Loucy (cell line): ENCODE results near the gene APLP1.

Experiments used
- H2AFZ ChIP-seq: fragments of 200-600 bp; sonication (generic); 2 replicates; pipeline ENCODE4 v1.6.0; 2016; ENCODE audit warnings: antibody characterized with exemption, mild to moderate bottlenecking, low read length, moderate library complexity
- H3F3A ChIP-seq: fragments of 200-600 bp; 2 replicates; pipeline ENCODE4 v1.6.0; 2016; ENCODE audit warnings: antibody characterized with exemption, low read depth, mild to moderate bottlenecking
- H3K27me3 ChIP-seq: fragments of 200-600 bp; sonication (generic); 2 replicates; pipeline ENCODE4 v1.6.1; 2014; ENCODE audit warnings: low read length, mild to moderate bottlenecking; ENCODE audit not compliant: insufficient read depth, poor library complexity, severe bottlenecking
- H3K36me3 ChIP-seq: fragments of 200-600 bp; sonication (generic); 2 replicates; pipeline ENCODE4 v1.6.1; 2016; ENCODE audit warnings: low read length; ENCODE audit not compliant: insufficient read depth
- H3K4me1 ChIP-seq: fragments of 200-600 bp; sonication (generic); 2 replicates; pipeline ENCODE4 v1.5.1; 2014; ENCODE audit warnings: low read length, mild to moderate bottlenecking; ENCODE audit not compliant: insufficient read depth, poor library complexity, severe bottlenecking
- H3K4me2 ChIP-seq: fragments of 200-600 bp; sonication (generic); 2 replicates; pipeline ENCODE4 v1.6.0; 2014; ENCODE audit warnings: antibody characterized with exemption, low read length, low read depth, mild to moderate bottlenecking; ENCODE audit not compliant: poor library complexity, severe bottlenecking
- H3K4me3 ChIP-seq: fragments of 200-600 bp; sonication (generic); 2 replicates; pipeline ENCODE4 v1.5.1; 2014; ENCODE audit warnings: low read length, mild to moderate bottlenecking, mixed read lengths; ENCODE audit not compliant: poor library complexity, severe bottlenecking
- H3K79me2 ChIP-seq: fragments of 200-600 bp; sonication (generic); 2 replicates; pipeline ENCODE4 v1.6.1; 2014; ENCODE audit warnings: low read length; ENCODE audit not compliant: insufficient read depth
- H3K9ac ChIP-seq: fragments of 200-600 bp; sonication (generic); 2 replicates; pipeline ENCODE4 v1.6.0; 2014; ENCODE audit warnings: mild to moderate bottlenecking, low read depth, low read length, moderate library complexity; ENCODE audit not compliant: poor library complexity, severe bottlenecking
- H3K9me2 ChIP-seq: fragments of 200-600 bp; sonication (generic); replicated peaks from 2 replicates; pipeline ENCODE4 v1.6.1; 2016; ENCODE audit warnings: low read depth, low read length, mixed read lengths
- H3K9me3 ChIP-seq: fragments of 200-600 bp; sonication (generic); 2 replicates; pipeline ENCODE4 v1.6.1; 2014; ENCODE audit warnings: mild to moderate bottlenecking, antibody characterized with exemption, low read length, low read depth; ENCODE audit not compliant: insufficient read depth
- H4K20me1 ChIP-seq: fragments of 200-600 bp; sonication (generic); 2 replicates; pipeline ENCODE4 v1.6.0; 2014; ENCODE audit warnings: antibody characterized with exemption, low read length, mild to moderate bottlenecking; ENCODE audit not compliant: insufficient read depth, poor library complexity, severe bottlenecking
- CTCF ChIP-seq: fragments of 200-600 bp; sonication (generic); conservative IDR thresholded peaks from 2 replicates; pipeline ENCODE4 v1.5.1; 2014; ENCODE audit warnings: mild to moderate bottlenecking, antibody characterized with exemption, low read length
- EZH2phosphoT487 ChIP-seq: fragments of 200-600 bp; IDR thresholded peaks from 2 replicates; pipeline ENCODE4 v1.6.1; 2018; ENCODE audit warnings: antibody characterized with exemption, mild to moderate bottlenecking, moderate library complexity, borderline replicate concordance

Gene APLP1

GRCh38 chr19:35859414-35859813, 9.0 kb upstream of the APLP1 start:
- Histone ChIP-seq H3K4me1 (peaks cover 4% of the 10 kb centered on the region), H3K9ac (no peak overlapping the region), H3F3A (no peaks in the 10 kb centered on the region), H3K9me3 (no peaks in the 10 kb centered on the region), H3K36me3 (no peaks in the 10 kb centered on the region), H3K79me2 (no peaks in the 10 kb centered on the region), H3K27me3 (no peaks in the 10 kb centered on the region), H3K4me2 (no peak overlapping the region), H4K20me1 (no peaks in the 10 kb centered on the region), H3K4me3 (no peak overlapping the region), H3K9me2 (no peaks in the 10 kb centered on the region), H2AFZ (no peak overlapping the region)
- TF ChIP-seq CTCF (no peak), EZH2phosphoT487 (no peak)

- H3K4me1 ChIP-seq: peaks cover 4% of the 10 kb centered on the region
- no peak overlapping the region for H3K4me3 ChIP-seq
- H3F3A ChIP-seq: no peaks in the 10 kb centered on the region
- H3K36me3 ChIP-seq: no peaks in the 10 kb centered on the region
- H2AFZ ChIP-seq: no peak overlapping the region
- no peaks in the 10 kb centered on the region for H3K27me3 ChIP-seq
- H3K9ac ChIP-seq: no peak overlapping the region
- H4K20me1 ChIP-seq: no peaks in the 10 kb centered on the region
- no peaks in the 10 kb centered on the region for H3K9me3 ChIP-seq
- H3K79me2 ChIP-seq: no peaks in the 10 kb centered on the region
- H3K4me2 ChIP-seq: no peak overlapping the region
- TF ChIP-seq EZH2phosphoT487 (no peak), CTCF (no peak)
- no peaks in the 10 kb centered on the region for H3K9me2 ChIP-seq
Observed at GRCh38 chr19:35860436-35860817, 7.9 kb upstream of the APLP1 start.

GRCh38 chr19:35860818-35861639, 7.3 kb upstream of the APLP1 start:
- Histone ChIP-seq H3F3A (no peaks in the 10 kb centered on the region), H3K4me3 (no peak overlapping the region), H3K4me1 (peaks cover 4% of the 10 kb centered on the region), H4K20me1 (no peaks in the 10 kb centered on the region), H3K9me2 (no peaks in the 10 kb centered on the region), H3K27me3 (no peaks in the 10 kb centered on the region), H3K36me3 (no peaks in the 10 kb centered on the region), H3K79me2 (no peaks in the 10 kb centered on the region), H2AFZ (no peak overlapping the region), H3K9ac (no peak overlapping the region), H3K4me2 (no peak overlapping the region), H3K9me3 (no peaks in the 10 kb centered on the region)
- no peak for TF ChIP-seq EZH2phosphoT487
- TF ChIP-seq CTCF: no peak
